Measurements from ENCODE around the gene EMD. TPM values are rescaled to one million over a fixed set of nuclear protein-coding genes. Genes with fewer than 3 reads are reported as not detected.

Gene EMD
- total RNA-seq, 2 experiments from 2014 or later: 75.9 to 89.4 TPM

- ATAC-seq (no peak), DNase-seq (no peak)
- Mint-ChIP-seq H3K27me3 (no peaks in the 10 kb centered on the region), H3K4me1 (peaks cover 22% of the 10 kb centered on the region), H3K27ac (no peak overlapping the region), H3K9me3 (ENCODE audit: low read depth) (no peaks in the 10 kb centered on the region), H3K4me3 (no peak overlapping the region), H3K36me3 (ENCODE audit: low read depth) (peaks cover 9% of the 10 kb centered on the region)
- CTCF ChIA-PET: no interaction called here
- intact Hi-C loops (cut with DNase I, micrococcal nuclease): no loop called here
- POLR2A ChIA-PET: no interaction called here
Measured at GRCh38 chrX:154349979-154350378, 29.1 kb upstream of the EMD start.

GRCh38 chrX:154350429-154351182, 28.5 kb upstream of the EMD start:
- H3K36me3 Mint-ChIP-seq (ENCODE audit: low read depth): peaks cover 9% of the 10 kb centered on the region
- ATAC-seq (no peak), DNase-seq (no peak)
- peaks cover 24% of the 10 kb centered on the region for H3K4me1 Mint-ChIP-seq
- H3K9me3 Mint-ChIP-seq (ENCODE audit: low read depth): no peaks in the 10 kb centered on the region
- CTCF ChIA-PET: no interaction called here
- no peak overlapping the region for H3K27ac Mint-ChIP-seq
- no peaks in the 10 kb centered on the region for H3K27me3 Mint-ChIP-seq
- POLR2A ChIA-PET: no interaction called here
- no peak overlapping the region for H3K4me3 Mint-ChIP-seq
- intact Hi-C loops (cut with DNase I, micrococcal nuclease): no loop called here

- DNase-seq (no peak), ATAC-seq (no peak)
- H3K4me3 Mint-ChIP-seq: no peak overlapping the region
- CTCF ChIA-PET: no interaction called here
- POLR2A ChIA-PET: no interaction called here
- H3K36me3 Mint-ChIP-seq (ENCODE audit: low read depth): peaks cover 9% of the 10 kb centered on the region
- peaks cover 26% of the 10 kb centered on the region for H3K4me1 Mint-ChIP-seq
- no peaks in the 10 kb centered on the region for H3K9me3 Mint-ChIP-seq (ENCODE audit: low read depth)
- H3K27me3 Mint-ChIP-seq: no peaks in the 10 kb centered on the region
- H3K27ac Mint-ChIP-seq: peak overlapping the region; percentile 13
- intact Hi-C loops (cut with DNase I, micrococcal nuclease): no loop called here
Measured at GRCh38 chrX:154351183-154352011, 27.7 kb upstream of the EMD start.

GRCh38 chrX:154352012-154352401, 27.1 kb upstream of the EMD start:
- intact Hi-C loops (cut with DNase I, micrococcal nuclease): no loop called here
- Mint-ChIP-seq H3K9me3 (ENCODE audit: low read depth) (no peaks in the 10 kb centered on the region), H3K36me3 (ENCODE audit: low read depth) (peaks cover 10% of the 10 kb centered on the region), H3K4me3 (no peak overlapping the region), H3K27ac (peak overlapping the region; percentile 13), H3K27me3 (no peaks in the 10 kb centered on the region), H3K4me1 (peaks cover 27% of the 10 kb centered on the region)
- CTCF ChIA-PET: no interaction called here
- DNase-seq: no peak
- POLR2A ChIA-PET: no interaction called here
- no peak for ATAC-seq

GRCh38 chrX:154352466-154352865, 26.6 kb upstream of the EMD start:
- ChIA-PET CTCF (no interaction called here), POLR2A (no interaction called here)
- DNase-seq (no peak), ATAC-seq (no peak)
- H3K9me3 Mint-ChIP-seq (ENCODE audit: low read depth): no peaks in the 10 kb centered on the region
- no peak overlapping the region for H3K4me3 Mint-ChIP-seq
- intact Hi-C loops (cut with DNase I, micrococcal nuclease): no loop called here
- H3K4me1 Mint-ChIP-seq: peaks cover 25% of the 10 kb centered on the region
- H3K27me3 Mint-ChIP-seq: no peaks in the 10 kb centered on the region
- H3K36me3 Mint-ChIP-seq (ENCODE audit: low read depth): peaks cover 11% of the 10 kb centered on the region
- H3K27ac Mint-ChIP-seq: no peak overlapping the region

- POLR2A ChIA-PET: no interaction called here
- no peak for ATAC-seq
- H3K4me3 Mint-ChIP-seq: no peak overlapping the region
- intact Hi-C loops (cut with DNase I, micrococcal nuclease): no loop called here
- no peaks in the 10 kb centered on the region for H3K27me3 Mint-ChIP-seq
- peaks cover 9% of the 10 kb centered on the region for H3K36me3 Mint-ChIP-seq (ENCODE audit: low read depth)
- H3K27ac Mint-ChIP-seq: no peak overlapping the region
- peaks cover 27% of the 10 kb centered on the region for H3K4me1 Mint-ChIP-seq
- CTCF ChIA-PET: interaction anchor here (0.8 kb wide), 1 partner anchor 15 kb away, joined by 4 read pairs; no protein-coding TSS in a partner anchor
- DNase-seq: no peak
- no peaks in the 10 kb centered on the region for H3K9me3 Mint-ChIP-seq (ENCODE audit: low read depth)
Measured at GRCh38 chrX:154353172-154353843, 25.8 kb upstream of the EMD start.

GRCh38 chrX:154354013-154354412, 25.1 kb upstream of the EMD start:
- intact Hi-C loops (cut with DNase I, micrococcal nuclease): no loop called here
- H3K27me3 Mint-ChIP-seq: no peaks in the 10 kb centered on the region
- POLR2A ChIA-PET: no interaction called here

GRCh38 chrX:154354516-154354915, 24.6 kb upstream of the EMD start:
- no peaks in the 10 kb centered on the region for H3K27me3 Mint-ChIP-seq
- no peaks in the 10 kb centered on the region for H3K9me3 Mint-ChIP-seq (ENCODE audit: low read depth)
- peaks cover 32% of the 10 kb centered on the region for H3K4me1 Mint-ChIP-seq
- no peak for ATAC-seq
- no peak for DNase-seq
- POLR2A ChIA-PET: no interaction called here
- no peak overlapping the region for H3K4me3 Mint-ChIP-seq
- CTCF ChIA-PET: no interaction called here
- no peak overlapping the region for H3K27ac Mint-ChIP-seq
- peaks cover 14% of the 10 kb centered on the region for H3K36me3 Mint-ChIP-seq (ENCODE audit: low read depth)
- intact Hi-C loops (cut with DNase I, micrococcal nuclease): no loop called here

More at GRCh38 chrX:154354013-154354412, 25.1 kb upstream of the EMD start:
- peaks cover 32% of the 10 kb centered on the region for H3K4me1 Mint-ChIP-seq
- peaks cover 14% of the 10 kb centered on the region for H3K36me3 Mint-ChIP-seq (ENCODE audit: low read depth)
- no peaks in the 10 kb centered on the region for H3K9me3 Mint-ChIP-seq (ENCODE audit: low read depth)
- H3K4me3 Mint-ChIP-seq: no peak overlapping the region
- CTCF ChIA-PET: interaction anchor here (0.8 kb wide), 1 partner anchor 15 kb away, joined by 4 read pairs; no protein-coding TSS in a partner anchor
- no peak overlapping the region for H3K27ac Mint-ChIP-seq
- ATAC-seq: no peak
- no peak for DNase-seq

- intact Hi-C loops (cut with DNase I, micrococcal nuclease): no loop called here
- no peak overlapping the region for H3K4me3 Mint-ChIP-seq
- no peaks in the 10 kb centered on the region for H3K9me3 Mint-ChIP-seq (ENCODE audit: low read depth)
- no peaks in the 10 kb centered on the region for H3K27me3 Mint-ChIP-seq
- DNase-seq (no peak), ATAC-seq (no peak)
- ChIA-PET POLR2A (no interaction called here), CTCF (no interaction called here)
- H3K27ac Mint-ChIP-seq: no peak overlapping the region
- peaks cover 14% of the 10 kb centered on the region for H3K36me3 Mint-ChIP-seq (ENCODE audit: low read depth)
- H3K4me1 Mint-ChIP-seq: peaks cover 32% of the 10 kb centered on the region
Measured at GRCh38 chrX:154355094-154355775, 23.9 kb upstream of the EMD start.

- H3K27ac Mint-ChIP-seq: no peak overlapping the region
- no peaks in the 10 kb centered on the region for H3K27me3 Mint-ChIP-seq
- H3K9me3 Mint-ChIP-seq (ENCODE audit: low read depth): no peaks in the 10 kb centered on the region
- peaks cover 32% of the 10 kb centered on the region for H3K4me1 Mint-ChIP-seq
- POLR2A ChIA-PET: no interaction called here
- H3K4me3 Mint-ChIP-seq: no peak overlapping the region
- CTCF ChIA-PET: no interaction called here
- H3K36me3 Mint-ChIP-seq (ENCODE audit: low read depth): peaks cover 18% of the 10 kb centered on the region
- intact Hi-C loops (cut with DNase I, micrococcal nuclease): no loop called here
- ATAC-seq (no peak), DNase-seq (no peak)
Measured at GRCh38 chrX:154355776-154356140, 23.3 kb upstream of the EMD start.

- DNase-seq (no peak), ATAC-seq (no peak)
- peaks cover 18% of the 10 kb centered on the region for H3K36me3 Mint-ChIP-seq (ENCODE audit: low read depth)
- no peaks in the 10 kb centered on the region for H3K27me3 Mint-ChIP-seq
- ChIA-PET POLR2A (no interaction called here), CTCF (no interaction called here)
- H3K9me3 Mint-ChIP-seq (ENCODE audit: low read depth): no peaks in the 10 kb centered on the region
- no peak overlapping the region for H3K4me3 Mint-ChIP-seq
- intact Hi-C loops (cut with DNase I, micrococcal nuclease): no loop called here
- H3K27ac Mint-ChIP-seq: no peak overlapping the region
- H3K4me1 Mint-ChIP-seq: peaks cover 29% of the 10 kb centered on the region
Measured at GRCh38 chrX:154356596-154356995, 22.5 kb upstream of the EMD start.

Measured in activated CD4-positive, alpha-beta T cell treated with anti-CD3 and anti-CD28 coated beads for 36 hours (primary cell).